B cell (primary cell): ENCODE data around the gene SEMA6A. TPM values are rescaled to one million over a fixed set of nuclear protein-coding genes. Genes with fewer than 3 reads are reported as not detected.

Source experiments
- ATAC-seq: fragments of 200-7000 bp; cut with Tn5 transposase; one replicate; pipeline ENCODE4 v1.10.0; 2021; ENCODE audit warnings: low read depth, mild to moderate bottlenecking, moderate number of reproducible peaks, moderate library complexity
- CTCF ChIA-PET: fragments of 350-600 bp; sonication (Branson Sonifier 250); formaldehyde crosslinking; loops from one replicate; lab custom pipeline; 2021; ENCODE audit warnings: antibody characterized with exemption, inconsistent platforms; lab: Charles Lee
- POLR2A ChIA-PET: fragments of 350-600 bp; sonication (Branson Sonifier 250); formaldehyde crosslinking; loops from one replicate; lab custom pipeline; 2021; ENCODE audit warnings: antibody characterized with exemption; lab: Charles Lee
- DNase-seq: peaks from one replicate; pipeline ENCODE4 v3.0.0; 2013
- H2AFZ ChIP-seq: 2 replicates; pipeline ENCODE4 v1.6.1; 2012; ENCODE audit warnings: mild to moderate bottlenecking, low read depth, low read length; ENCODE audit not compliant: insufficient read depth, poor library complexity, severe bottlenecking
- H3K27ac ChIP-seq, 2 donors: 1 replicate in 1 of 2; 2 replicates in 1 of 2; pipeline ENCODE4 v1.5.1; 2012 to 2013; ENCODE audit warnings: low read length in 2 of 2, mild to moderate bottlenecking in 2 of 2, moderate library complexity in 1 of 2
- H3K27me3 ChIP-seq, 4 experiments: fragments of 200-600 bp in 1 of 4; sonication (generic) in 1 of 4; replicated peaks in 1 of 4; 1 replicate in 2 of 4; 2 replicates in 2 of 4; pipeline versions ENCODE4 v1.6.1 to v1.7.0; 2013 to 2016; ENCODE audit warnings: low read length in 3 of 4, mild to moderate bottlenecking in 2 of 4, mixed read lengths in 1 of 4, moderate library complexity in 1 of 4; ENCODE audit not compliant: insufficient read depth in 4 of 4, control insufficient read depth in 3 of 4; ENCODE audit errors: control extremely low read depth in 1 of 4
- H3K36me3 ChIP-seq, 2 experiments: replicated peaks in 1 of 2; 1 replicate in 1 of 2; 2 replicates in 1 of 2; pipeline versions ENCODE4 v1.6.1 to v1.7.1; 2013; ENCODE audit warnings: low read length in 1 of 2; ENCODE audit not compliant: insufficient read depth in 2 of 2, control insufficient read depth in 1 of 2; ENCODE audit errors: control extremely low read depth in 1 of 2, extremely low read depth in 1 of 2
- H3K4me1 ChIP-seq, 2 donors: fragments of 200-600 bp in 1 of 2; sonication (generic) in 1 of 2; 1 replicate in 1 of 2; 2 replicates in 1 of 2; pipeline versions ENCODE4 v1.5.1 to v1.6.1; 2013 to 2017; ENCODE audit warnings: low read length in 2 of 2; ENCODE audit not compliant: control insufficient read depth in 2 of 2, insufficient read depth in 2 of 2
- H3K4me2 ChIP-seq: replicated peaks from 2 replicates; pipeline ENCODE3; 2012; ENCODE audit warnings: mild to moderate bottlenecking, low read depth, low read length; ENCODE audit not compliant: poor library complexity, severe bottlenecking
- H3K4me3 ChIP-seq, 5 experiments: fragments of 200-600 bp in 1 of 5; sonication (generic) in 1 of 5; 1 replicate in 3 of 5; 2 replicates in 2 of 5; pipeline versions ENCODE4 v1.5.1 to v1.7.0; 2011 to 2016; ENCODE audit warnings: low read length in 4 of 5, mild to moderate bottlenecking in 4 of 5, low read depth in 2 of 5, control low read depth in 1 of 5, moderate library complexity in 1 of 5; ENCODE audit not compliant: insufficient read depth in 1 of 5; ENCODE audit errors: control extremely low read depth in 1 of 5, extremely low read depth in 1 of 5
- H3K79me2 ChIP-seq: fragments of 200-600 bp; sonication (generic); one replicate; pipeline ENCODE4 v1.6.0; 2016; ENCODE audit warnings: low read length; ENCODE audit not compliant: control insufficient read depth, insufficient read depth
- H3K9ac ChIP-seq: fragments of 200-600 bp; sonication (generic); 2 replicates; pipeline ENCODE4 v1.6.1; 2017; ENCODE audit warnings: mild to moderate bottlenecking, low read length, moderate library complexity
- H3K9me3 ChIP-seq, 3 donors: one replicate each; pipeline versions ENCODE4 v1.6.1 to v1.7.1; 2013; ENCODE audit warnings: low read length in 2 of 3; ENCODE audit not compliant: control insufficient read depth in 2 of 3, insufficient read depth in 1 of 3; ENCODE audit errors: control extremely low read depth in 1 of 3
- H4K20me1 ChIP-seq: 2 replicates; pipeline ENCODE4 v1.6.0; 2012; ENCODE audit warnings: mild to moderate bottlenecking, low read length; ENCODE audit not compliant: insufficient read depth, control insufficient read depth, poor library complexity, severe bottlenecking
- H3K27ac Mint-ChIP-seq: one replicate; pipeline ENCODE4 v1.8.0; 2021; ENCODE audit warnings: mixed read lengths
- H3K27me3 Mint-ChIP-seq: one replicate; pipeline ENCODE4 v1.8.0; 2021; ENCODE audit warnings: mixed read lengths
- H3K4me1 Mint-ChIP-seq: one replicate; pipeline ENCODE4 v1.8.0; 2021; ENCODE audit warnings: mixed read lengths
- H3K4me3 Mint-ChIP-seq: one replicate; pipeline ENCODE4 v1.8.0; 2021; ENCODE audit warnings: mixed read lengths
- H3K9me3 Mint-ChIP-seq: one replicate; pipeline ENCODE4 v1.8.0; 2022; ENCODE audit warnings: mixed read lengths; ENCODE audit not compliant: insufficient read depth
- CTCF ChIP-seq: fragments of 200-600 bp; IDR thresholded peaks from one replicate; pipeline ENCODE4 v1.8.0; 2022; ENCODE audit warnings: antibody characterized with exemption, mild to moderate bottlenecking
- EZH2 ChIP-seq: IDR thresholded peaks from 2 replicates; pipeline ENCODE4 v1.6.1; 2012; ENCODE audit warnings: borderline replicate concordance, low read depth, mild to moderate bottlenecking, moderate library complexity, low read length; ENCODE audit not compliant: insufficient read depth, poor library complexity, severe bottlenecking
- intact Hi-C: fragments of 100-400 bp; cut with micrococcal nuclease; formaldehyde crosslinking; loops from one replicate; pipeline ENCODE4 v1.10.0; 2022
- polyA plus RNA-seq: library from polyadenylated mRNA; depleted of rRNA; stranded (reverse); fragments of >200 nt; gene quantifications from 2 replicates; pipeline ENCODE4 v1.2.3, GENCODE V29; 2012
- total RNA-seq, 2 donors: library from RNA; stranded (reverse); fragments of 120-200 nt in 1 of 2; gene quantifications; 1 replicate in 1 of 2; 2 replicates in 1 of 2; pipeline versions ENCODE4 v1.2.3 to v1.2.4, GENCODE V29; 2013 to 2022

The SEMA6A gene
- total and polyA plus RNA-seq, 2 donors (not counting 1 experiment from before 2014, with no cell fraction given): 0.44 TPM; not detected in 1

GRCh38 chr5:116583085-116583861, 8.7 kb upstream of the SEMA6A start:
- peaks cover 50% of the 10 kb centered on the region for H3K27me3 Mint-ChIP-seq
- DNase-seq: no peak

More at GRCh38 chr5:116583085-116583861, 8.7 kb upstream of the SEMA6A start:
- Mint-ChIP-seq H3K4me1 (no peaks in the 10 kb centered on the region), H3K9me3 (no peaks in the 10 kb centered on the region), H3K27ac (no peak overlapping the region), H3K4me3 (no peak overlapping the region)
- Histone ChIP-seq H3K4me2 (no peak overlapping the region), H3K9me3 (peaks cover 0 to 2% (median 1%) of the 10 kb centered on the region in 3 donors), H2AFZ (no peak overlapping the region), H3K4me3 (no peak overlapping the region), H3K27ac (no peak overlapping the region), H3K9ac (no peak overlapping the region), H3K27me3 (peaks cover 0 to 15% (median 4%) of the 10 kb centered on the region in 4 experiments), H3K79me2 (no peaks in the 10 kb centered on the region), H3K4me1 (no peaks in the 10 kb centered on the region), H4K20me1 (no peaks in the 10 kb centered on the region), H3K36me3 (no peaks in the 10 kb centered on the region)
- POLR2A ChIA-PET: no interaction called here
- intact Hi-C loops: no loop called here
- CTCF ChIA-PET: no interaction called here
- no peak for TF ChIP-seq CTCF
- no peak for TF ChIP-seq EZH2
- ATAC-seq: no peak
